Peyer's patch (tissue), 4 donors: Measurements from ENCODE around the gene PGM2. TPM values are rescaled to one million over a fixed set of nuclear protein-coding genes. Genes with fewer than 3 reads are reported as not detected.
A peak's percentile ranks its signal among the peaks of the same experiment; 100 is the strongest.

Experiments used
- DNase-seq, 3 donors: peaks; one replicate each; pipeline ENCODE4 v3.0.0-alpha.2; 2017 to 2019
- H3K27ac ChIP-seq, 4 donors: fragments of 200-600 bp; sonication (generic); one replicate each; pipeline ENCODE4 v1.5.1; 2016 to 2019
- H3K27me3 ChIP-seq, 2 donors: fragments of 200-600 bp; sonication (generic); one replicate each; pipeline ENCODE4 v1.5.1; 2019
- H3K36me3 ChIP-seq, 3 donors: fragments of 200-600 bp; sonication (generic); one replicate each; pipeline ENCODE4 v1.5.1; 2016 to 2019
- H3K4me1 ChIP-seq, 4 donors: fragments of 200-600 bp; sonication (generic); one replicate each; pipeline ENCODE4 v1.5.1; 2016 to 2019
- H3K4me3 ChIP-seq, 4 donors: fragments of 200-600 bp; sonication (generic); 1 replicate in 3 of 4; 2 replicates in 1 of 4; pipeline ENCODE4 v1.5.1; 2016 to 2019; ENCODE audit warnings: mild to moderate bottlenecking in 1 of 4
- H3K9me3 ChIP-seq, 4 donors: fragments of 200-600 bp; sonication (generic); one replicate each; pipeline ENCODE4 v1.5.1; 2016 to 2019; ENCODE audit warnings: mild to moderate bottlenecking in 1 of 4
- CTCF ChIP-seq, 6 experiments: fragments of 450-650 bp in 4 of 6; fragments of 200-600 bp in 2 of 6; sonication (generic) in 1 of 6; IDR thresholded peaks; one replicate each; pipeline ENCODE4 v1.5.1; 2017 to 2019; ENCODE audit warnings: antibody characterized with exemption in 6 of 6, mild to moderate bottlenecking in 3 of 6, moderate library complexity in 1 of 6
- POLR2A ChIP-seq, 2 donors: fragments of 450-650 bp; IDR thresholded peaks; one replicate each; pipeline ENCODE4 v1.5.1; 2017; ENCODE audit warnings: antibody characterized with exemption in 2 of 2, mild to moderate bottlenecking in 2 of 2, moderate library complexity in 2 of 2
- total RNA-seq, 4 donors: library from RNA; depleted of rRNA; stranded (reverse); fragments of >200 nt; gene quantifications; one replicate each; pipeline ENCODE4 v1.1.0, GENCODE V29; 2016

The PGM2 gene
- total RNA-seq, 4 donors from 2014 or later = 11.3 to 27.2 (median 16.5) TPM

DNA sequence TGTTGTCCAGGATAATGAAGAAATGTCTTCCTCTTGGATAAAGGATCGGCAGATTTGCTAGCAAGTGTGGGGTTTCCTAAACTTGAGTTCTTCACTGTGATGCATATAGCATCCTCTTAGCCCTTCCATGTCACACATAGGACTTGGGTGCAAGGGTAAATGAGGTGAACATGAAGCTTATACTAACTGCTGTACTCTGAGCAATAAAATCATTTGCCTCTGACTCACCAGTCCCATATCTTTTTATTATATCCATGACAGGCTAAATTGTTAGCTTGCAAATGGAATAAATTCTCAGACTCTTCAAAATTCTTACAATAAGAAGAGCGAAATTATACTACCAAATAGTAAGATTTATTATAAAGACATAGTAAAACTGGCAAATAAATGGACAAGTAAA is 49.7 kb downstream of the PGM2 start:
- H3K4me1 ChIP-seq = peaks cover 0 to 21% (median 0%) of the 10 kb centered on the region in 4 donors
- no peak for DNase-seq
- H3K27me3 ChIP-seq = no peaks in the 10 kb centered on the region
- peak overlapping the region in 1 of 4 donors; percentile 19 for H3K27ac ChIP-seq
- H3K4me3 ChIP-seq = no peak overlapping the region
- TF ChIP-seq POLR2A (IDR thresholded peaks at IDR 0.05) = no peak
- H3K36me3 ChIP-seq = no peaks in the 10 kb centered on the region
- no peaks in the 10 kb centered on the region for H3K9me3 ChIP-seq

GRCh38 chr4:37879365-37879764 is 52.9 kb downstream of the PGM2 start:
- Histone ChIP-seq H3K4me1 (peaks cover 0 to 21% (median 0%) of the 10 kb centered on the region in 4 donors), H3K27me3 (no peaks in the 10 kb centered on the region), H3K9me3 (no peaks in the 10 kb centered on the region), H3K27ac (no peak overlapping the region), H3K36me3 (no peaks in the 10 kb centered on the region), H3K4me3 (no peak overlapping the region)
- DNase-seq = no peak
- TF ChIP-seq POLR2A (IDR thresholded peaks at IDR 0.05) (no peak), CTCF (IDR thresholded peaks at IDR 0.05) (no peak)

GRCh38 chr4:37881811-37882210 is 55.3 kb downstream of the PGM2 start:
- H3K4me3 ChIP-seq = no peak overlapping the region
- TF ChIP-seq POLR2A (IDR thresholded peaks at IDR 0.05) = no peak
- no peak for TF ChIP-seq CTCF (IDR thresholded peaks at IDR 0.05)
- peaks cover 0 to 1% (median 0%) of the 10 kb centered on the region in 4 donors for H3K4me1 ChIP-seq
- no peaks in the 10 kb centered on the region for H3K36me3 ChIP-seq
- no peaks in the 10 kb centered on the region for H3K9me3 ChIP-seq
- DNase-seq = no peak
- no peak overlapping the region for H3K27ac ChIP-seq
- H3K27me3 ChIP-seq = no peaks in the 10 kb centered on the region

DNA sequence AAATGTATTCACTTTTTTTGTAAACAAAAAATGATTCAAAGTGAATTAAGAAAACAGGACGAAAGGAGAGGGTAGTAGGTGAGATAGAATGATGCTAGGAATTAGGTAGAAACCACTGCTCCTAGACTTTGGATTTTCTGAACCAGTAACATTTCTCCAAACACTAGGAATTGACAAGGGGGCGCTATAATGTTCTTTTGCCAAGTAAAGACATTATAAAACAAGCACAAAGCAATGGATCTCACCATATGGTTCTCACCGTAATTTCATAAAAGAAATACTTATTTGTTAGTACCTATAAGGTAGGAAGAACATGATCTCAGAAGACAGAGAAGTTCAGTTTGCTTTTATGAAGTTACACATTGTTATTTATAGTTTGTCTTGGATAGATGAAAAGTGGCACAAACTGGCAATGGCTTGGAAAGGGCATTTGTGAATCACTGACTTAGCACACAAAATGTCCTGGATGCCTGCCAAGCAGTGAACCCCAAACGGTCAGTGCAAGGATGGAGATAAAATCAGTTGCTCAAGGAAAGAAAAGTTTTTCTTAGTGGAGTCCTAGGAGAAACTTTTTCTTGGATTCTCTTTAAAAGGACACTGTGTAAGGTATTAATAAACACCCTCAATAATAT is 56.3 kb downstream of the PGM2 start:
- no peak overlapping the region for H3K27ac ChIP-seq
- DNase-seq = no peak
- H3K9me3 ChIP-seq = no peaks in the 10 kb centered on the region
- H3K4me1 ChIP-seq = no peaks in the 10 kb centered on the region
- TF ChIP-seq POLR2A (IDR thresholded peaks at IDR 0.05) = no peak
- TF ChIP-seq CTCF (IDR thresholded peaks at IDR 0.05) = no peak
- H3K4me3 ChIP-seq = no peak overlapping the region
- H3K27me3 ChIP-seq = no peaks in the 10 kb centered on the region
- H3K36me3 ChIP-seq = no peaks in the 10 kb centered on the region

DNA sequence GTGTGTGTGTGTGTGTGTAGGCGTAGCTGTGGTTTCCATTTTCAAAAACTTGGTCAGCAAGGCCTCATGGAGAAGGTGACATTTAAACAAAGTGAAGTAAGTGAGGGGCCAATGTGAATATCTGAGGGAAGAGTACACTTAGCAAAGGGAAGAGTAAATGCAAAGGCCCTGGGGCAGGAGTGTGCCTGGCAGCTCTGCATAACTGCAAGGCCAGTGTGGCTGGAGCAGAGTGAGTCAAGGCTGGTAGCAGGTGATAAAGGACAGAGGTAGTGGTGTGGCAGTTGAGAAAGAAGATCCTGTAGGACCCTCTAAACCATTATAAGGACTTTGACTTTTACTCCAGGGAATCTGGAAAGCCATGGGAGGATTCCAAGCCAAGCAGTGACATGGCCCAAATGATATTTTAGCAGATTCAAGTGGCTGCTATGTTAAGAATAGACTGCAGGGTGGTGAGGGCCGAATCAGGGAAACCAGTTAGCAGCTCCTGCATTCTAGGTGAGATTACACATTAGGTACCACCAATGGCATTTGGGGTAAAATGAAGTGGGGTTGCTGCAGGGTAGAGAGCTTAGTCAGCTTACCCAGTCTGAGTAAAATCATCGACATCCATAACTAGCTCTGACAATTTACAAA is 58.5 kb downstream of the PGM2 start:
- no peak for TF ChIP-seq CTCF (IDR thresholded peaks at IDR 0.05)
- H3K27ac ChIP-seq = peak overlapping the region in 1 of 4 donors; percentile 74
- H3K27me3 ChIP-seq = no peaks in the 10 kb centered on the region
- H3K9me3 ChIP-seq = no peaks in the 10 kb centered on the region
- peaks cover 0 to 3% (median 0%) of the 10 kb centered on the region in 4 donors for H3K4me1 ChIP-seq
- H3K36me3 ChIP-seq = no peaks in the 10 kb centered on the region
- no peak overlapping the region for H3K4me3 ChIP-seq
- DNase-seq = no peak

DNA sequence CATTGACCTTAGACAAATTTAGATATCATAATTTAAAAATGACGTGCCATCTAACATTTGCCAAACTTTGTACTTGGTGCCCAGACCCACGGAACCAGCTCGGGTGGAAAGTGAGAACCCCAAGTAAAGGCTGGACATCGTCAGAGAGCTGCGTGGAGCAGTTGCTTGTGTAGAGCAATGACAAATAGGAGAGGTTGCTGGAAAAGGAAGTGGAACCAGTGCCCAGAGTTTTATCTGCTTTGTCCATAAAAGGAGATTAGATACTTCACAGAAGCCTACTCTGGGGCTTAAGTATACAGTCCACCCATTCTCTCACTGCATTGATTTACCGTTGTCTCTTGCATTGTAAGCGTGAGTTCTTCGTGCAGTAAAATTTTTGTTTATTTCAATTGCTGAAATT is 59.0 kb downstream of the PGM2 start:
- H3K36me3 ChIP-seq = no peaks in the 10 kb centered on the region
- no peak for TF ChIP-seq CTCF (IDR thresholded peaks at IDR 0.05)
- H3K4me3 ChIP-seq = no peak overlapping the region
- no peaks in the 10 kb centered on the region for H3K9me3 ChIP-seq
- H3K4me1 ChIP-seq = peaks cover 0 to 8% (median 1%) of the 10 kb centered on the region in 4 donors
- H3K27ac ChIP-seq = peak overlapping the region in 1 of 4 donors; percentile 74
- H3K27me3 ChIP-seq = no peaks in the 10 kb centered on the region
- DNase-seq = no peak
